ENCODE data around the gene DSG2.
"Not testable (repeated sequence)": the region's sequence is repeated elsewhere in the genome, so short reads cannot be mapped to it uniquely, and the experiment has no call there.

Gene DSG2

GRCh38 chr18:31500051-31500688 lies 2.2 kb downstream of the DSG2 start:
- no peak for DNase-seq (ENCODE audit: low spot score)

GRCh38 chr18:31503011-31503410 lies 5.0 kb downstream of the DSG2 start:
- DNase-seq (ENCODE audit: low spot score), result no peak

DNA sequence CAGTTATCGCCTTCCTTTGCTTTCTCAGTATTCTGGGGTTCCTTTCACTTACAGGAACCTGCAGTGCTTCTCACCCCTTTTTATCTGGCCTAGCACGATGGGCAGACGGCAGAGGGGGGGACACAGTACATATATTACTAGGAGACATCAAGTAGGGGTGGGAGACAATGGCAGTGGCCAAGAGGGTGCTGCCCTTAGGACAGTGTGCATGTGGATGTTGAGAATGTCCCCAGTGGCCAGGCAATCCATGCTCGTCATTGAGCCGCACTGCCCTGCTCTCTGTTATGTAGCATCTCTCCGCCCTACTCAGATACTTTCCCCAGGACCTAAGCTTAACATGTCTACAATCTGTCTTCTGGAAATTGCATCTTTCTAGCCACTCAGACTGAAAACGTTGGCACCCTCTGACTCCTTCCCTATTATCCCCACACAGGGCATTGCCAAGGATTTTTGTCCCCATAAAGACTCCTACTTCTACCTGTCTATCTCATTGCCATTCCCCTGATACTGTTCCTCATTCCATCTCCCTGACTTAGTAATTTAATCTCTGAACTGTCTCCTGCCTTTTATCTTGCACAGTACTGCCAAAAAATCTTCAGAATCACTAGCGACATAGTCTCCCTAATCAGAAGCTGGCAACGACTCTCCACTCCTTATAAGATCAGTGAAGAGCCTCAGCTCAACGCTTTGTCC lies 6.6 kb downstream of the DSG2 start:
- DNase-seq (ENCODE audit: low spot score), result no peak

- no peak for DNase-seq (ENCODE audit: low spot score)
These were observed 7.2 kb downstream of the DSG2 start for GRCh38 chr18:31505156-31505555.

DNA sequence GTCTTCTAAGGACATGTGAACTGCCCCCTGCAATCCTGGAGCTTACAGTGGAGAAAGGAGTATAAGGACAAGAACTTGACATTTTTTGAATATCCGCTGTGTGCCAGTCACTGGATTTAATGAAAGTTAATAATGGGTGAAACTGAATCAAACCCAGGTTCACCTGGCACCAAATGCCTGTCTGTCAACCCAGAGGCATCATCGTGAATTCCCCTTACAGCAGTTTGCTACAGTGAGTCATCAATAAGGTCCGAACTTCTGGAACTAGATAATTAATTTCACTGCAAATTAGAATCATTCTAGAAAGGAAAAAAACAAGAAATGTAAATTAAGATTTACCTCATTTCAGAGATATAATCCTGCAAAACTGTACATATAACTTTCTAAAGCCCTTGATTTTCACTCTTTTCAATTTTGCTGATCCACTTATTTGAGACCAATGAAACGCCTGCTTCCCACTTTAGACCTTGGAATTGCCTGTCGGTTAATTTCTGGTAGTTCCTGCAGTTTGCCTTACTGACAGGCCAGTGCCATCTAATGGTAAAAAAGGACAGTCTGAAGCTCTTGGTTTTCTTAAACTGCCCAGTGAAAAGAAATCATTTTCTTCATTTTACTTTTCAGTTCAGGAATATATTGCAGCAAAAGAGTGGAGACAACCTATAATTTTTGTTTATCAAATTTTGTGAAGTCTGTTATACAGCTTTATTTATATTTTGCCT lies 8.2 kb downstream of the DSG2 start:
- DNase-seq (ENCODE audit: low spot score), result no peak

DNA sequence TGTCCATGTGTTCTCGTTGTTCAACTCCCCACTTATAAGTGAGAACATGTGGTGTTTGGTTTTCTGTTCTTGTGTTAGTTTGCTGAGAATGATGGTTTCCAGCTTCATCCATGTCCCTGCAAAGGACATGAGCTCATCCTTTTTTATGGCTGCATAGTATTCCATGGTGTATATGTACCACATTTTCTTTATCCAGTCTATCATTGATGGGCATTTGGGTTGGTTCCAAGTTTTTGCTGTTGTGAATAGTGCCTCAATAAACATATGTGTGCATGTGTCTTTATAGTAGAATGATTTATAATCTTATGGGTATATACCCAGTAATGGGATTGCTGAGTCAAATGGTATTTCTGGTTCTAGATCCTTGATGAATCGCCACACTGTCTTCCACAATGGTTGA lies 9.1 kb downstream of the DSG2 start:
- not testable (repeated sequence) for DNase-seq (ENCODE audit: low spot score)

DNA sequence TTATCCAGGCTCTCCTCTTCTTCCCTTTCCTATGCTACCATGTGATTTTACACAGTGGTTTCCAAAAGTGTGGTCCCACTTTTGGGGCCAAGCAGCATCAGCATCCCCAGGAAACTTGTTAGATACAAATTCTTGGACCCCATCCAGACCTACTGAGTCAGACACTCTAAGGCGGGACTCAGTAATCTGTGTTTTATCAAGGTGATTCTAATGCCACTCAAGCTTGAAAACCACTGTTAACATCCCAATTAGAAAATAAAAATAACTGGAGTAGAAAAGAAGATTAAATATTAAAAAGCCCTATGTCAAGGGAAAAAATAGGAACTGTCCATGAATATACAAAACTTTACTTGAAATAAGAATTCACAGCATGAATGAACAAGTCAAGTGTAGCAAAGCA lies 10.8 kb downstream of the DSG2 start:
- no peak for DNase-seq (ENCODE audit: low spot score)

GRCh38 chr18:31509571-31509970 lies 11.6 kb downstream of the DSG2 start:
- no peak for DNase-seq (ENCODE audit: low spot score)

GRCh38 chr18:31510319-31510718 lies 12.3 kb downstream of the DSG2 start:
- peak; percentile 18 for DNase-seq (ENCODE audit: low spot score)

DNA sequence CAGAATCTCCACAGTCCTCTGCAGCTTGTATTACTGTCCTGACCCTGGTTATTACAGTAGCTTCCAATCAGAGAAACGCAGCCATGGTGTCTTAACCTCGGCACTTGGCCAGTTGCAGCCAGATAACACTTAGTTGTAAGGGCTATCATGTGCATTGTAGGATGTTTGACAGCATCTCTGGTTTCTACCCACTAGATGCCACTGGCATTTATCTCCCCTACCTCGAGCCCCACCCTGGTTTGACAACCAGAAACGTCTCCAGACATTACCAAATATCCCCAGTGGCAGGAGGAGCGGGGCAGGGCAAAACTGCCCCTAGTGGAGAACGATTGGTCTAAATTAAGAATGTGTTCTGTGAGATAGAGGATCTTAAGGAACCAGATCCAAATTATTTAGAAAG lies 13.1 kb downstream of the DSG2 start:
- DNase-seq (ENCODE audit: low spot score), result no peak

GRCh38 chr18:31512203-31512764 lies 14.3 kb downstream of the DSG2 start:
- DNase-seq (ENCODE audit: low spot score), result peak; percentile 82

DNA sequence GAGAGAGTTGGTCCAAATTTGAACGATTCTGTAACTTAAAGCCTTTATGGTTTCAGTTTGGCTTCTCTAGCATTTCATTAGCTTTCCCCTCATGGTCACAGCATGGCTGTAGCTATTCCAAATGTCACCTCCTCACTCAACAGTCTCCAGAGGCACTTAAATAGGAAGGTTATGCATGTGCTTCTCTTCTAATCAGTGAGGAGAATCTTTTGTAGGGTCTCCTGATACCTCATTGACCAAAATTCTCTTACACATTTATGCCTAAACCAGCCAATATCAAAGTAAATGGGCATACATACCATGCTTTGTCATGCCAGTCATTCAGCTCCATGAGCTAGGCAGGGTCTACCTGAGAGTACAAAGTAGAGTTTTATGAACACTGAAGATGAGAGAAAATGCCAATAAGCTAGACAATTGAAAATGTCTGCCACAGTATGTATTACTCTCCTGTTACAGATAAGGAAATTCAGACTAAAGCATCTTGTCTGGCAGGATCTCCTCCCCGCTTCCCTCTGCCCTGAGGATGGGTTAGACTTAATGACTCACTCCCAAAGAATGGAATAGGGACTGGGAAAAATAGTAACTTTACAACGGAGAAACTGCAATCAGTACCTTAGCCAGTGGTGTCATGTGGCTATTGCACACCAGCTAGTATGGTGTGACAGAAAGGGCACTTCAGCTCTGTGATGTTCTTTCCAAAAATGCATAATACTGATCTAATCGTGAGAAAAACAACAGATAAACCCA lies 15.4 kb downstream of the DSG2 start:
- DNase-seq (ENCODE audit: low spot score), result peak; percentile 43

DNA sequence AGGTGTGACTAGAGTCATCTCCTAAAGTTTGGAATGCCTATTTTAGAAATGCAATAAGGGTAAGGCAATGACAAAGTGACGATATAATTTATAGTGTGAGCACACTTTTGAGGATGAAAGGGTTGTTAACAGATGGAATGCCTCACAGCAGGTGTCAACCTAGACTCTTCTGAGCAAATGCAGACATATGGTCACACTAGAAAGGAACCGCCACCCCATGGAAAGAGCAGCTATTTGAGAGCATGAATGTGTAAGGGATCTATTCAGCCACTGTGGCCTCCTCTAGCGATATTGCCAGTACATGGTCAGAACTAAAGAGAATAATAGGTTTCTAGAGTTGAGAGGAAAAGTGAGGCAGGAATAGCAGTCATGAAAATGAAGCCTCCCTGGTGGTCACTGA lies 18.5 kb downstream of the DSG2 start:
- DNase-seq (ENCODE audit: low spot score), result no peak

- no peak for DNase-seq (ENCODE audit: low spot score)
These were observed 28.4 kb downstream of the DSG2 start for GRCh38 chr18:31526374-31526773.

DNA sequence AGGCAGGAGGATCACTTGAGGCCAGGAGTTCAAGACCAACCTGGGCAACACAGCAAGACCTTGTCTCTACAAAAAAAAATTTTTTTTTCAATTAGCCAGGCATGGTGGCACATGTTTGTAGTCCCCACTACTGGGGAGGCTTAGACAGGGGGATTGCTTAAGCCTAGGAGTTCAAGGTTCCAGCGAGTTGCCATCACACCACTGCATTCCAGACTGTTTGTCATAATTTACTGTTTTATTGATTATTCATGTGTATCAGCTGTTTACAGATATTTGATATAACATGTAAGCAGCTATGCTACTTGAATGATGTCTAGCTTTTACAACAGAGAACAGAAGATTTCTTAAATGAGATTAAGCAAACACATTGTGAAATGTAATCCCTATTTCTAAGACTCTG lies 35.3 kb downstream of the DSG2 start:
- no peak for DNase-seq (ENCODE audit: low spot score)

GRCh38 chr18:31538837-31539236 lies 40.9 kb downstream of the DSG2 start:
- no peak for DNase-seq (ENCODE audit: low spot score)

DNA sequence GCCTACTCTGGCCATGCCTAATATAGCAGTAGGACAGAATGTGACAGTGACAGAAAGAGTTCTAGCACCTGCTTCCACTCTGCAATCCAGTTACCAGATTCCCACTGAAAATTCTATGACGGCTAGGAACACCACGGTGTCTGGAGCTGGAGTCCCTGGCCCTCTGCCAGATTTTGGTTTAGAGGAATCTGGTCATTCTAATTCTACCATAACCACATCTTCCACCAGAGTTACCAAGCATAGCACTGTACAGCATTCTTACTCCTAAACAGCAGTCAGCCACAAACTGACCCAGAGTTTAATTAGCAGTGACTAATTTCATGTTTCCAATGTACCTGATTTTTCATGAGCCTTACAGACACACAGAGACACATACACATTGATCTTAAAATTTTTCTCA lies 48.5 kb downstream of the DSG2 start:
- no peak for DNase-seq (ENCODE audit: low spot score)

DNA sequence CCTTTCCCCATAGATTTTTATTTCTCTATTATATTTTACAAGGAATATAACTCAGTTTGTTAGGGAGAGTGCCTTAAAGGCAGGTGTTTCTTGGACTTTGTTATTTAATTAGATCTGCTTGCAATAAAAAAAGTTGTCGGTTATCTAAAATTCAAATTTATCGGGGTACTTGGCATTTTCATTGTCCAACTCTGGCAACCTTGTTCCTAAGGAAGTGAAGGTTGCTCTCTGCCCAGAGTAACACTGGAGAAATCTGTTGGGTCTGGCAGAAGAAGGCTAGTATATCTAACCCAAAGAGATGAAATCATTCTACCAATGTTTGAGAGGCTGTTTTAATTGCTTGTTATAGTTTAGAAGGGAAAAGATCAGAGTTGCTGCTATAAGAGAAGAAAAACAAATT lies 50.9 kb downstream of the DSG2 start:
- no peak for DNase-seq (ENCODE audit: low spot score)

GRCh38 chr18:31549416-31549815 lies 51.4 kb downstream of the DSG2 start:
- no peak for DNase-seq (ENCODE audit: low spot score)

GRCh38 chr18:31551883-31552282 lies 53.9 kb downstream of the DSG2 start:
- DNase-seq (ENCODE audit: low spot score), result no peak

- no peak for DNase-seq (ENCODE audit: low spot score)
These were observed 55.8 kb downstream of the DSG2 start for GRCh38 chr18:31553800-31554199.

DNA sequence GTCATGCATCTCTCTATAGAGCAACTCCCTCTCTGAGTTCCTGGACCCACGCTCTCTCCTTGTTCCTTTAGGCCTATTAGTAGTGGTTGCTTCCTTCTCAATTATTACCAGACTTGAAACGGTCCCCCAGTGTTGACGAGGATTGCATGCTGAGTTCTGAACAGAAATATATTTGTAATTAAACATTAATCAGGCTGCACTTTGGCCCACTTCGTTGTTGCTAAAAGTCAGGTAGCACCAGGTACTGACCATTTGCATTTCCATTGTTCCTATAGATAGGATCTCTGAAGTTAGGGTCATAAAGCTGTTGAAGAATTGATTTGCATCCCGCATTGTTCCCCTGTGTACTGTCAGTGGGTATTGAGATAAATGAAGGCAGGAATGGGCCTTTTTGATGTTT lies 56.8 kb downstream of the DSG2 start:
- DNase-seq (ENCODE audit: low spot score), result no peak

Data from SW480 (cell line).